Esophagus squamous epithelium (tissue), 5 donors: ENCODE data around the gene PREX1. TPM values are rescaled to one million over a fixed set of nuclear protein-coding genes. Genes with fewer than 3 reads are reported as not detected.

Experiments
- DNase-seq: peaks from one replicate; lab custom pipeline; 2025; lab: John Stamatoyannopoulos, UW
- H3K27ac ChIP-seq, 4 donors: fragments of 200-600 bp; sonication (generic); one replicate each; pipeline ENCODE4 v1.5.1; 2016 to 2019; ENCODE audit warnings: mild to moderate bottlenecking in 1 of 4
- H3K27me3 ChIP-seq, 4 donors: fragments of 200-600 bp; sonication (generic); 1 replicate in 3 of 4; 2 replicates in 1 of 4; pipeline versions ENCODE4 v1.5.1 to v1.6.0; 2017 to 2021; ENCODE audit warnings: antibody characterized with exemption in 1 of 4
- H3K36me3 ChIP-seq, 3 donors: fragments of 200-600 bp; sonication (generic); one replicate each; pipeline ENCODE4 v1.5.1; 2016 to 2019
- H3K4me1 ChIP-seq, 3 donors: fragments of 200-600 bp; sonication (generic); one replicate each; pipeline ENCODE4 v1.5.1; 2017 to 2019
- H3K4me3 ChIP-seq, 4 donors: fragments of 200-600 bp; sonication (generic); 1 replicate in 3 of 4; 2 replicates in 1 of 4; pipeline ENCODE4 v1.5.1; 2016 to 2019; ENCODE audit warnings: mild to moderate bottlenecking in 2 of 4, moderate library complexity in 1 of 4
- H3K9me3 ChIP-seq, 3 donors: fragments of 200-600 bp; sonication (generic); one replicate each; pipeline ENCODE4 v1.5.1; 2016 to 2019
- POLR2A ChIP-seq, 4 donors: fragments of 450-650 bp; IDR thresholded peaks; one replicate each; pipeline ENCODE4 v1.6.1; 2017; ENCODE audit warnings: antibody characterized with exemption in 4 of 4, mild to moderate bottlenecking in 4 of 4, moderate library complexity in 3 of 4
- WGBS, 2 donors: methylation state at CpG; one replicate each; pipeline ENCODE4 v1.1.5; 2018; 5-methylcytosine and 5-hydroxymethylcytosine counted together
- intact Hi-C: fragments of 100-400 bp; cut with DNase I; formaldehyde crosslinking; loops from one replicate; pipeline ENCODE4 v1.15.0; 2022
- total RNA-seq, 4 donors: library from RNA; depleted of rRNA; stranded (reverse); fragments of >200 nt; gene quantifications; one replicate each; pipeline ENCODE4 v1.1.0, GENCODE V29; 2016
- TF ChIP-seq, protein P1 (sequence below), 6 experiments: fragments of 450-650 bp in 4 of 6; fragments of 200-600 bp in 2 of 6; sonication (generic) in 2 of 6; IDR thresholded peaks; one replicate each; pipeline ENCODE4 v1.5.1; 2016 to 2019; ENCODE audit warnings: antibody characterized with exemption in 6 of 6, mild to moderate bottlenecking in 4 of 6, moderate library complexity in 4 of 6
- donor health status: DM: yes; HTN: yes; CAD: no.

PREX1 gene
- total RNA-seq, 4 donors from 2014 or later = 4.9 to 25.9 (median 8.9) TPM

GRCh38 chr20:48737434-48738093, 90.2 kb downstream of the PREX1 start:
- 86 to 87% methylated on average over 7 of the region's 8 CpGs for WGBS, 2 donors
- Histone ChIP-seq H3K4me3 (no peak overlapping the region), H3K9me3 (no peaks in the 10 kb centered on the region), H3K36me3 (peaks cover 0 to 23% (median 0%) of the 10 kb centered on the region in 3 donors), H3K4me1 (peaks cover 0 to 35% (median 12%) of the 10 kb centered on the region in 3 donors), H3K27me3 (no peaks in the 10 kb centered on the region), H3K27ac (peak overlapping the region in 1 of 4 donors; percentile 44)
- intact Hi-C loops = no loop called here
- TF ChIP-seq, protein P1, sequence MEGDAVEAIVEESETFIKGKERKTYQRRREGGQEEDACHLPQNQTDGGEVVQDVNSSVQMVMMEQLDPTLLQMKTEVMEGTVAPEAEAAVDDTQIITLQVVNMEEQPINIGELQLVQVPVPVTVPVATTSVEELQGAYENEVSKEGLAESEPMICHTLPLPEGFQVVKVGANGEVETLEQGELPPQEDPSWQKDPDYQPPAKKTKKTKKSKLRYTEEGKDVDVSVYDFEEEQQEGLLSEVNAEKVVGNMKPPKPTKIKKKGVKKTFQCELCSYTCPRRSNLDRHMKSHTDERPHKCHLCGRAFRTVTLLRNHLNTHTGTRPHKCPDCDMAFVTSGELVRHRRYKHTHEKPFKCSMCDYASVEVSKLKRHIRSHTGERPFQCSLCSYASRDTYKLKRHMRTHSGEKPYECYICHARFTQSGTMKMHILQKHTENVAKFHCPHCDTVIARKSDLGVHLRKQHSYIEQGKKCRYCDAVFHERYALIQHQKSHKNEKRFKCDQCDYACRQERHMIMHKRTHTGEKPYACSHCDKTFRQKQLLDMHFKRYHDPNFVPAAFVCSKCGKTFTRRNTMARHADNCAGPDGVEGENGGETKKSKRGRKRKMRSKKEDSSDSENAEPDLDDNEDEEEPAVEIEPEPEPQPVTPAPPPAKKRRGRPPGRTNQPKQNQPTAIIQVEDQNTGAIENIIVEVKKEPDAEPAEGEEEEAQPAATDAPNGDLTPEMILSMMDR (IDR thresholded peaks at IDR 0.05) = no peak
- no peak for TF ChIP-seq POLR2A (IDR thresholded peaks at IDR 0.05)
- no peak for DNase-seq

- Histone ChIP-seq H3K9me3 (no peaks in the 10 kb centered on the region), H3K4me1 (peaks cover 0 to 44% (median 12%) of the 10 kb centered on the region in 3 donors), H3K36me3 (peaks cover 0 to 15% (median 0%) of the 10 kb centered on the region in 3 donors), H3K27me3 (no peaks in the 10 kb centered on the region), H3K27ac (no peak overlapping the region), H3K4me3 (no peak overlapping the region)
- intact Hi-C loops = no loop called here
- TF ChIP-seq, protein P1 (IDR thresholded peaks at IDR 0.05) = no peak
- TF ChIP-seq POLR2A (IDR thresholded peaks at IDR 0.05) = no peak
- WGBS, 2 donors = 71 to 75% methylated on average over 2 of the region's 2 CpGs
- DNase-seq = no peak
Measured at GRCh38 chr20:48736636-48737035, 91.2 kb downstream of the PREX1 start.

DNA sequence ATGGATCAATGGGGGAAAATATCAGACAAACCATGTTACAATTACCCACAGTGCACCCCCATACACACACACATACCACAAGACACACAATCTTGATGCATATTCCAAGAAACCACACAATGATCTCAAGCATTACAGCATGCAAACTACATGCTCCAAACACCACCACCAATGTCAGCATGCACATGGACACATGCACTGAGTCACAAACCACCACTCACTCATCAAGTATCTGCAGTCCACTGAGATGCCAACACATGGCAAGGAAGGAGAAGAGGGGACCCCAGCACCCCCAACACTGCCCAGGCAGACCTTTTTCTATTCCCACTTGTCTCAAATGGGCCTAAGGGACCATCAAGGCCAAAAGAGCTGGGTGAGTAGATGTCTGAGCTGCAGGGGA, 91.6 kb downstream of the PREX1 start:
- Histone ChIP-seq H3K9me3 (no peaks in the 10 kb centered on the region), H3K36me3 (peaks cover 0 to 12% (median 0%) of the 10 kb centered on the region in 3 donors), H3K27ac (no peak overlapping the region), H3K27me3 (no peaks in the 10 kb centered on the region), H3K4me1 (peaks cover 0 to 45% (median 12%) of the 10 kb centered on the region in 3 donors), H3K4me3 (no peak overlapping the region)
- intact Hi-C loops = no loop called here
- TF ChIP-seq, protein P1 (IDR thresholded peaks at IDR 0.05) = no peak
- no peak for TF ChIP-seq POLR2A (IDR thresholded peaks at IDR 0.05)
- no peak for DNase-seq

DNA sequence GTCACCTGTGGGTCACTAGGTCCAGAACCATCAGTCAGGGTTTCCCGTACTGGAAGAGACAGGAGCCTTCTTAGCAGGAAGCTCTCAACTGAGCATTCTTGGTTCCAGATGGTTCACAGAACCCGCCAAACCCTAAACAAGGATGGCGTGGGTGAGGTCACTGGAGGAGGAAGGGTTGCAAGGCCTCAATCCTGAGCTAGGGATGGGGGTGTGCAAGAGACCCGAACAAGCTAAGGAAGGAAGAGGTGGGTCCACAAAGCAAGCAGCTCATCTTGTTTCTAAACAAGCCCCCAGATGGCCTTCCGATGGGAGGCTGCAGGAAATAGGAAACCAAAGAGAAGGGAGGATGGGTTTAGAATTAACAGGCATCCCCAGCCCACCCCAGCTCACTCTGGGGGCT, 92.7 kb downstream of the PREX1 start:
- Histone ChIP-seq H3K9me3 (no peaks in the 10 kb centered on the region), H3K27ac (no peak overlapping the region), H3K27me3 (no peaks in the 10 kb centered on the region), H3K4me1 (peaks cover 0 to 43% (median 12%) of the 10 kb centered on the region in 3 donors), H3K4me3 (no peak overlapping the region), H3K36me3 (peaks cover 0 to 12% (median 0%) of the 10 kb centered on the region in 3 donors)
- intact Hi-C loops = no loop called here
- DNase-seq = no peak
- 39 to 78% methylated on average over 4 to 5 of the region's 5 CpGs for WGBS, 2 donors
- TF ChIP-seq, protein P1 (IDR thresholded peaks at IDR 0.05) = no peak
- TF ChIP-seq POLR2A (IDR thresholded peaks at IDR 0.05) = no peak

DNA sequence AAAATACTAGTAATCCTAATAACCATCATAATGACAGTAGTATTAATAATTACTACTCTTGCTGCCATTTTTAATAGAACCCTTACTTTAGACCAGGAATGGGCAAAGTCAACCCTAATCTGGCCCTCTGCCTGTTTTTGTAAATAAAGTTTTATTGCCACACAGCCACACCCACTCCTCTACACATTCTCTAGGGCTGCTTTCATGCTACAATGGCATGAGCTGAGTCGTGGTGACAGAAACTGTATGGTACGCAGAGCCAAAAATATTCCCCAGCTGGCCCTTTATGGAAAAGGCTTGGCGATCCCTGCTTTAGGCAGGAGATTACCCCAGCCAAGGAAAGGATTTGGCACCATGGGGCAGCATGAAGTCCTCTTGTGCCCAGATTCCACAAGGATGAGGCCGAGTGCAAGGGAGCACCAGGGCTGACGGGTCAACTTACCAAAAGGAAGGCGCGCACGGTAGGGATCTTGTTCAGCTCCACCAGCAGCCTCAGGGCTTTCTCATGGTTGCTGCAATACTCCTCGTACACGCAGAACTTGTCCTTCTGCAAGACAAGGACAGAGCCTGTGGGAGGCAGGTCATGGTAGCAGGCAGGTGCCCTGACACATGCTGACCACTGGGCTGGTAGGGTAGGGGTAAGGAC, 93.6 kb downstream of the PREX1 start:
- Histone ChIP-seq H3K4me1 (peaks cover 0 to 36% (median 12%) of the 10 kb centered on the region in 3 donors), H3K27me3 (no peaks in the 10 kb centered on the region), H3K9me3 (no peaks in the 10 kb centered on the region), H3K4me3 (no peak overlapping the region), H3K36me3 (peaks cover 0 to 12% (median 0%) of the 10 kb centered on the region in 3 donors), H3K27ac (no peak overlapping the region)
- no peak for DNase-seq
- TF ChIP-seq, protein P1 (IDR thresholded peaks at IDR 0.05) = no peak
- TF ChIP-seq POLR2A (IDR thresholded peaks at IDR 0.05) = no peak
- WGBS, 2 donors = 78 to 90% methylated on average over 3 to 8 of the region's 10 CpGs
- intact Hi-C loops = no loop called here
